K562 (cell line): ENCODE results near the gene LRMDA. TPM values are rescaled to one million over a fixed set of nuclear protein-coding genes. Genes with fewer than 3 reads are reported as not detected.

Experiments
- ATAC-seq: fragments of 200-7000 bp; cut with Tn5 transposase; 3 replicates; pipeline ENCODE4 v1.9.1; 2020; ENCODE audit warnings: moderate library complexity
- BruUV-seq: library from RNA; stranded (reverse); fragments of 400-500 nt; replicated peaks from 2 replicates; lab custom pipeline; 2021; lab: Mats Ljungman, UMichigan
- CTCF ChIA-PET: fragments of 300-600 bp; formaldehyde crosslinking; extraction: SDS; loops from one replicate; lab custom pipeline; 2021; ENCODE audit warnings: low intra/inter-chr PET ratio; lab: Yijun Ruan, JAX
- POLR2A ChIA-PET: fragments of 300-600, 350-650 bp; sonication (Branson Sonifier 250); formaldehyde crosslinking; extraction: SDS; loops from one replicate; lab custom pipeline; 2021; ENCODE audit warnings: antibody characterized with exemption, inconsistent platforms; lab: Yijun Ruan, JAX
- DNase-seq, 4 experiments: peaks; one replicate each; pipeline versions ENCODE4 v3.0.0 to v3.0.0-alpha.2; 2011 to 2018; ENCODE audit warnings: low spot score in 3 of 4, mixed read lengths in 3 of 4; ENCODE audit errors: extremely low read depth in 1 of 4
- FAIRE-seq: peaks from 2 replicates; lab custom pipeline; 2011; peaks lifted over from hg19 to GRCh38; lab: Jason Lieb, UNC
- H2AFZ ChIP-seq: 2 replicates; pipeline ENCODE4 v1.6.0; 2011; ENCODE audit warnings: low read depth, low read length, control low read depth, inconsistent platforms
- H3K27ac ChIP-seq: fragments of 200-600 bp; 3 replicates; pipeline ENCODE4 v1.8.0; 2011; ENCODE audit warnings: low read depth, mild to moderate bottlenecking, control low read depth, inconsistent platforms, low read length, moderate library complexity, mixed read lengths; ENCODE audit errors: extremely low read depth
- H3K27me3 ChIP-seq, 2 experiments: fragments of 300-600 bp in 1 of 2; 2 replicates in 1 of 2; 3 replicates in 1 of 2; pipeline versions ENCODE4 v1.6.0 to v1.8.0; 2011; ENCODE audit warnings: inconsistent platforms in 2 of 2, low read length in 2 of 2, mild to moderate bottlenecking in 1 of 2, mixed read lengths in 1 of 2, moderate library complexity in 1 of 2; ENCODE audit not compliant: control insufficient read depth in 2 of 2, insufficient read depth in 2 of 2
- H3K36me3 ChIP-seq: fragments of 300-600 bp; 3 replicates; pipeline ENCODE4 v1.8.0; 2011; ENCODE audit warnings: mild to moderate bottlenecking, low read length, inconsistent platforms; ENCODE audit not compliant: control insufficient read depth, insufficient read depth
- H3K4me1 ChIP-seq, 2 experiments: fragments of 200-600 bp in 1 of 2; replicated peaks in 1 of 2; 2 replicates in 1 of 2; 3 replicates in 1 of 2; pipeline versions ENCODE4 v1.5.1 to v1.8.0; 2011; ENCODE audit warnings: inconsistent platforms in 2 of 2, low read length in 2 of 2, mild to moderate bottlenecking in 1 of 2, mixed read lengths in 1 of 2, moderate library complexity in 1 of 2; ENCODE audit not compliant: control insufficient read depth in 2 of 2, insufficient read depth in 2 of 2
- H3K4me2 ChIP-seq: 2 replicates; pipeline ENCODE4 v1.6.1; 2011; ENCODE audit warnings: low read length, control low read depth, inconsistent platforms, mixed read lengths; ENCODE audit not compliant: insufficient read depth
- H3K4me3 ChIP-seq: fragments of 200-600 bp; sonication (generic), shearing (Covaris generic); 2 replicates; pipeline ENCODE4 v1.5.1; 2016; ENCODE audit warnings: control low read depth, inconsistent platforms
- H3K79me2 ChIP-seq: fragments of 200-600 bp; 3 replicates; pipeline ENCODE4 v1.8.0; 2011; ENCODE audit warnings: low read length, inconsistent platforms; ENCODE audit not compliant: control insufficient read depth, insufficient read depth
- H3K9ac ChIP-seq, 2 experiments: 2 replicates each; pipeline versions ENCODE4 v1.6.0 to v1.6.1; 2011; ENCODE audit warnings: low read depth in 2 of 2, low read length in 2 of 2, control low read depth in 1 of 2, inconsistent platforms in 1 of 2, mild to moderate bottlenecking in 1 of 2, mixed read lengths in 1 of 2; ENCODE audit not compliant: insufficient read depth in 1 of 2
- H3K9me1 ChIP-seq: one replicate; pipeline ENCODE4 v1.6.0; 2011; ENCODE audit warnings: inconsistent platforms, mild to moderate bottlenecking, low read length, moderate library complexity; ENCODE audit not compliant: control insufficient read depth, insufficient read depth
- H3K9me3 ChIP-seq: replicated peaks from 2 replicates; pipeline ENCODE4 v1.5.1; 2011; ENCODE audit warnings: low read depth, low read length, inconsistent platforms; ENCODE audit not compliant: control insufficient read depth, insufficient read depth
- H4K20me1 ChIP-seq: replicated peaks from 2 replicates; pipeline ENCODE4 v1.6.1; 2011; ENCODE audit warnings: low read length, inconsistent platforms, mixed read lengths; ENCODE audit not compliant: control insufficient read depth, insufficient read depth
- ARID3B ChIP-seq: fragments of 250-450 bp; sonication (Bioruptor Pico); IDR thresholded peaks from 2 replicates; pipeline ENCODE4 v1.4.0; 2020; ENCODE audit warnings: borderline replicate concordance
- BACH1 ChIP-seq: fragments of 200-800 bp; sonication (Bioruptor generic); IDR thresholded peaks from 2 replicates; pipeline ENCODE4 v1.6.1; 2016; ENCODE audit warnings: missing genetic modification characterization, missing compliant biosample characterization
- CCAR2 ChIP-seq: fragments of 200-400 bp; formaldehyde crosslinking; IDR thresholded peaks from 2 replicates; pipeline ENCODE4 v1.6.1; 2017; ENCODE audit warnings: mild to moderate bottlenecking, low read depth, low read length
- DDX20 ChIP-seq: fragments of 450-650 bp; IDR thresholded peaks from 2 replicates; pipeline ENCODE4 v1.6.1; 2016; ENCODE audit warnings: missing genetic modification characterization, low read depth, mild to moderate bottlenecking, missing compliant biosample characterization, moderate library complexity
- E2F1 ChIP-seq: sonication (generic); formaldehyde crosslinking; IDR thresholded peaks from 2 replicates; pipeline ENCODE4 v1.8.1; 2023; ENCODE audit warnings: mild to moderate bottlenecking, missing genetic modification reagents, moderate library complexity
- GTF2F1 ChIP-seq: IDR thresholded peaks from 2 replicates; pipeline ENCODE4 v1.6.1; 2011; ENCODE audit warnings: low read depth, low read length, improper control_type of control experiment
- HDAC2 ChIP-seq: fragments of 450-650 bp; IDR thresholded peaks from 2 replicates; pipeline ENCODE4 v1.6.1; 2016; ENCODE audit warnings: mild to moderate bottlenecking
- JUND ChIP-seq, 2 experiments: IDR thresholded peaks; 2 replicates in 1 of 2; 3 replicates in 1 of 2; pipeline ENCODE4 v1.6.1; 2011; ENCODE audit warnings: borderline replicate concordance in 2 of 2, low read depth in 2 of 2, low read length in 2 of 2, improper control_type of control experiment in 1 of 2, missing biosample characterization in 1 of 2, missing genetic modification characterization in 1 of 2, missing genetic modification reagents in 1 of 2
- MAFK ChIP-seq: IDR thresholded peaks from 2 replicates; pipeline ENCODE4 v1.6.1; 2011; ENCODE audit warnings: low read length, improper control_type of control experiment
- RAD51 ChIP-seq: fragments of 450-650 bp; IDR thresholded peaks from 2 replicates; pipeline ENCODE4 v1.7.1; 2016; ENCODE audit warnings: low read depth, mild to moderate bottlenecking, borderline replicate concordance
- STAT5A ChIP-seq: IDR thresholded peaks from 2 replicates; pipeline ENCODE4 v1.6.1; 2012; ENCODE audit warnings: low read length, inconsistent platforms, borderline replicate concordance
- TAF9B ChIP-seq: fragments of 450-650 bp; IDR thresholded peaks from 2 replicates; pipeline ENCODE4 v1.6.1; 2018; ENCODE audit warnings: mild to moderate bottlenecking; ENCODE audit not compliant: partially characterized antibody
- ZNF224 ChIP-seq: sonication (generic); formaldehyde crosslinking; IDR thresholded peaks from 2 replicates; pipeline ENCODE4 v1.8.0; 2022; ENCODE audit warnings: mild to moderate bottlenecking, missing genetic modification reagents
- ZNF655 ChIP-seq: fragments of 250-450 bp; sonication (Bioruptor Pico); IDR thresholded peaks from 2 replicates; pipeline ENCODE4 v1.5.0; 2021
- ZZZ3 ChIP-seq: fragments of 450-650 bp; IDR thresholded peaks from 2 replicates; pipeline ENCODE4 v1.6.1; 2016; ENCODE audit warnings: antibody characterized with exemption, mild to moderate bottlenecking, moderate library complexity
- WGBS: fragments of 100-300 bp; shearing (Covaris generic); methylation state at CpG from one replicate; pipeline ENCODE4 v1.1.6; 2016; ENCODE audit warnings: low coverage, mixed read lengths; ENCODE audit not compliant: insufficient coverage; ENCODE audit errors: missing lambda C conversion rate; 5-methylcytosine and 5-hydroxymethylcytosine counted together
- in situ Hi-C: fragments of 300-500 bp; cut with MboI; formaldehyde crosslinking; loops from 4 replicates; pipeline ENCODE4 v1.15.0; 2018; ENCODE audit warnings: inconsistent platforms, mixed read lengths
- intact Hi-C: fragments of 100-400 bp; cut with micrococcal nuclease; formaldehyde crosslinking; loops from 2 replicates; pipeline ENCODE4 v1.14.2; 2022
- polyA plus RNA-seq, 8 experiments: library from polyadenylated mRNA; depleted of rRNA in 4 of 8; stranded (reverse) in 5 of 8; unstranded in 3 of 8; fragments of >200 nt; fragmentation: Nextera tagmentation in 2 of 8; fragmentation: Illumina TruSeq in 1 of 8; extraction: Ambion mirVana in 2 of 8; extraction: Trizol in 1 of 8; gene quantifications; 2 replicates each; pipeline versions ENCODE4 v1.2.1 to v1.2.3, GENCODE V29; 2011 to 2014; ENCODE audit warnings: inconsistent platforms in 1 of 8, missing spikeins in 1 of 8
- total RNA-seq, 7 experiments: library from RNA; depleted of rRNA in 6 of 7; stranded (reverse); fragments of >200 nt in 6 of 7; fragmentation: Illumina TruSeq in 2 of 7; extraction: Trizol in 2 of 7; gene quantifications; 2 replicates each; pipeline versions ENCODE4 v1.2.1 to v1.2.3, GENCODE V29; 2011 to 2021; ENCODE audit warnings: low replicate concordance in 1 of 7
- TF ChIP-seq, protein P1 (sequence below): fragments of 250-450 bp; sonication (Bioruptor Pico); IDR thresholded peaks from 2 replicates; pipeline ENCODE4 v1.5.0; 2022; ENCODE audit warnings: mild to moderate bottlenecking

LRMDA gene
- total and polyA plus RNA-seq, 9 of the 15 experiments (the other 6 are each of a cell fraction or from before 2014, with no cell fraction given) = 0.25 TPM; not detected in 8

DNA sequence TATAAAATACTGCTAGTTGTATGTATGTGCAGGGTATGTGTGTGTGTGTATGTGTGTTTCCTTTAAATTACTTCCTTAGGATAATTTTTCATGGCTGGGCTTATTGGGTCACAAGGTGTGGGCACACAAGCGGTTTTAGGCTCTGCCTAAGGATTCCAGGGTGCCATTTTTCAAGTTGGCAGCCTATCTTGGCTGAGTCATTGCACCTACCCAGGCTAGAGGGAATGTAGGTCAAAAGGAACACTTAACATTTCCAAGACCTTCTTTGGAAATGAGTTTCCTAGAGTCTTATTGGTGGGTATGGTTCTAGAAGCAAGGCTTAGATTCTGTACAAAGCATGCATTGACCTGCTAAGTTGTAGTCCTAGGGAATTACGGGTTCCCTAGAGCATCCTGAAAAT, 642.1 kb downstream of the LRMDA start (continued):
- no peak for TF ChIP-seq STAT5A
- no peak for TF ChIP-seq JUND (IDR thresholded peaks at IDR 0.05; ENCODE audit: borderline replicate concordance, low read depth, low read length)
- no peak for TF ChIP-seq JUND (tag; IDR thresholded peaks at IDR 0.05; ENCODE audit: borderline replicate concordance, low read depth, low read length)
- TF ChIP-seq TAF9B = no peak
- TF ChIP-seq CCAR2 = no peak
- TF ChIP-seq E2F1 (CRISPR knock-in tag) = no peak
- no peak for TF ChIP-seq GTF2F1
- no peak for TF ChIP-seq ARID3B (CRISPR knock-in tag)
- TF ChIP-seq, all 486 proteins: peak for 0

DNA sequence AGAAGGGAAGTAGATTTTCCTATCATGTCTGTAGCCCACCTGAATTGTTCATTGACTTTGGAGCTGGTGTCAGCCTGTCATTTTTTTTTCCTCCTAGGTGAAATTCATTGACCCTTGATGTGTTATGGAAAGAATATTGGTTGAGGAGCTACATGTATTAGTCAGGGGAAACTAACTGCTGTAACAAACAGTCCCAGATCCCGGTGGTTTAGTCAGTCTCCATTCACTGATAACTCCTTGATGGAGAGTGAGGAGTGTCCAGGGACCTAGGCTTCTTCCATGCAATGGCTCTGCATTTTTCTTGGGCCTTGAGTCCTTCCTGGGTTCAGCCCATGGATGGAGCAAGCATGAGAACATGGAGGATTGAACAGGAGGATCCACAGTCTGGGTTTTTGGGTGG, 643.2 kb downstream of the LRMDA start:
- ATAC-seq (no peak), DNase-seq (no peak), FAIRE-seq (no peak)
- in situ Hi-C loops (no loop called here), intact Hi-C loops (no loop called here)
- Histone ChIP-seq H3K4me1 (no peaks in the 10 kb centered on the region), H3K79me2 (no peaks in the 10 kb centered on the region), H3K9ac (no peak overlapping the region), H4K20me1 (no peaks in the 10 kb centered on the region), H3K27me3 (no peaks in the 10 kb centered on the region), H2AFZ (no peak overlapping the region), H3K4me2 (no peak overlapping the region), H3K9me3 (no peaks in the 10 kb centered on the region), H3K9me1 (no peaks in the 10 kb centered on the region), H3K36me3 (no peaks in the 10 kb centered on the region), H3K27ac (no peak overlapping the region), H3K4me3 (no peak overlapping the region)
- ChIA-PET CTCF (no interaction called here), POLR2A (no interaction called here)
- BruUV-seq = no TSS peak
- 0% methylated on average over 1 of the region's 1 CpG for WGBS
- TF ChIP-seq, protein P1, sequence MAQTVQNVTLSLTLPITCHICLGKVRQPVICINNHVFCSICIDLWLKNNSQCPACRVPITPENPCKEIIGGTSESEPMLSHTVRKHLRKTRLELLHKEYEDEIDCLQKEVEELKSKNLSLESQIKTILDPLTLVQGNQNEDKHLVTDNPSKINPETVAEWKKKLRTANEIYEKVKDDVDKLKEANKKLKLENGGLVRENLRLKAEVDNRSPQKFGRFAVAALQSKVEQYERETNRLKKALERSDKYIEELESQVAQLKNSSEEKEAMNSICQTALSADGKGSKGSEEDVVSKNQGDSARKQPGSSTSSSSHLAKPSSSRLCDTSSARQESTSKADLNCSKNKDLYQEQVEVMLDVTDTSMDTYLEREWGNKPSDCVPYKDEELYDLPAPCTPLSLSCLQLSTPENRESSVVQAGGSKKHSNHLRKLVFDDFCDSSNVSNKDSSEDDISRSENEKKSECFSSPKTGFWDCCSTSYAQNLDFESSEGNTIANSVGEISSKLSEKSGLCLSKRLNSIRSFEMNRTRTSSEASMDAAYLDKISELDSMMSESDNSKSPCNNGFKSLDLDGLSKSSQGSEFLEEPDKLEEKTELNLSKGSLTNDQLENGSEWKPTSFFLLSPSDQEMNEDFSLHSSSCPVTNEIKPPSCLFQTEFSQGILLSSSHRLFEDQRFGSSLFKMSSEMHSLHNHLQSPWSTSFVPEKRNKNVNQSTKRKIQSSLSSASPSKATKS (CRISPR knock-in tag) = no peak
- TF ChIP-seq ZZZ3 = no peak
- TF ChIP-seq MAFK = no peak
- no peak for TF ChIP-seq DDX20 (tag)
- no peak for TF ChIP-seq ZNF224 (CRISPR knock-in tag)
- no peak for TF ChIP-seq RAD51
- no peak for TF ChIP-seq ZNF655 (CRISPR knock-in tag)
- TF ChIP-seq HDAC2 = no peak
- TF ChIP-seq BACH1 (tag) = no peak
